Endothelial cell of umbilical vein (primary cell): ENCODE results near the gene PLCH1. TPM values are rescaled to one million over a fixed set of nuclear protein-coding genes. Genes with fewer than 3 reads are reported as not detected.

Experiments used
- BruUV-seq: library from RNA; stranded (reverse); fragments of 400-500 nt; replicated peaks from 2 replicates; lab custom pipeline; 2021; lab: Mats Ljungman, UMichigan
- CTCF ChIA-PET: fragments of 300-600, 350-600 bp; sonication (Branson Sonifier 250); formaldehyde crosslinking; loops from one replicate; lab custom pipeline; 2021; ENCODE audit warnings: antibody characterized with exemption, inconsistent platforms; lab: Charles Lee
- POLR2A ChIA-PET: fragments of 300-600, 350-600 bp; sonication (Branson Sonifier 250); formaldehyde crosslinking; loops from one replicate; lab custom pipeline; 2021; ENCODE audit warnings: antibody characterized with exemption, inconsistent platforms; lab: Charles Lee
- DNase-seq: peaks from one replicate; pipeline ENCODE4 v3.0.0-alpha.2; 2011; ENCODE audit warnings: low read depth, low spot score
- FAIRE-seq: peaks from 2 replicates; lab custom pipeline; 2011; peaks lifted over from hg19 to GRCh38; lab: Jason Lieb, UNC
- H2AFZ ChIP-seq: 2 replicates; pipeline ENCODE4 v1.6.0; 2012; ENCODE audit warnings: low read depth, low read length, control low read depth, inconsistent platforms
- H3K27ac ChIP-seq: 2 replicates; pipeline ENCODE4 v1.5.1; 2011; ENCODE audit warnings: low read depth, mild to moderate bottlenecking, control low read depth, low read length, moderate library complexity; ENCODE audit not compliant: insufficient read depth
- H3K27me3 ChIP-seq, 2 experiments: 2 replicates each; pipeline versions ENCODE4 v1.6.0 to v1.6.1; 2011; ENCODE audit warnings: low read length in 2 of 2, mixed read lengths in 1 of 2; ENCODE audit not compliant: control insufficient read depth in 2 of 2, insufficient read depth in 2 of 2
- H3K36me3 ChIP-seq, 2 experiments: 2 replicates in 1 of 2; 3 replicates in 1 of 2; pipeline ENCODE4 v1.5.1; 2011; ENCODE audit warnings: low read length in 2 of 2, mild to moderate bottlenecking in 1 of 2, moderate library complexity in 1 of 2; ENCODE audit not compliant: control insufficient read depth in 2 of 2, insufficient read depth in 2 of 2; ENCODE audit errors: extremely low read depth in 1 of 2
- H3K4me1 ChIP-seq: 3 replicates; pipeline ENCODE4 v1.5.1; 2011; ENCODE audit warnings: mild to moderate bottlenecking, low read length; ENCODE audit not compliant: control insufficient read depth, insufficient read depth; ENCODE audit errors: extremely low read depth
- H3K4me2 ChIP-seq: 2 replicates; pipeline ENCODE4 v1.6.1; 2011; ENCODE audit warnings: low read length, control low read depth, mixed read lengths; ENCODE audit not compliant: insufficient read depth
- H3K4me3 ChIP-seq, 3 experiments: fragments of 200-600 bp in 1 of 3; sonication (generic), shearing (Covaris generic) in 1 of 3; replicated peaks in 1 of 3; 2 replicates each; pipeline ENCODE4 v1.5.1; 2011 to 2016; ENCODE audit warnings: control low read depth in 3 of 3, low read length in 3 of 3, mild to moderate bottlenecking in 2 of 3, inconsistent platforms in 1 of 3, low read depth in 1 of 3, moderate library complexity in 1 of 3; ENCODE audit not compliant: insufficient read depth in 1 of 3
- H3K79me2 ChIP-seq: 2 replicates; pipeline ENCODE4 v1.6.0; 2012; ENCODE audit warnings: low read length, inconsistent platforms; ENCODE audit not compliant: control insufficient read depth, insufficient read depth
- H3K9ac ChIP-seq: replicated peaks from 2 replicates; pipeline ENCODE3; 2011; ENCODE audit warnings: low read length, control low read depth; ENCODE audit not compliant: insufficient read depth; ENCODE audit errors: extremely low read depth
- H3K9me1 ChIP-seq: replicated peaks from 3 replicates; pipeline ENCODE4 v1.6.0; 2011; ENCODE audit warnings: mild to moderate bottlenecking, low read length; ENCODE audit not compliant: control insufficient read depth, insufficient read depth; ENCODE audit errors: extremely low read depth
- H3K9me3 ChIP-seq: replicated peaks from 2 replicates; pipeline ENCODE4 v1.5.1; 2012; ENCODE audit warnings: low read length, inconsistent platforms; ENCODE audit not compliant: control insufficient read depth, insufficient read depth
- H4K20me1 ChIP-seq: replicated peaks from 2 replicates; pipeline ENCODE3; 2011; ENCODE audit warnings: mild to moderate bottlenecking, low read length; ENCODE audit not compliant: control insufficient read depth, insufficient read depth; ENCODE audit errors: extremely low read depth
- CTCF ChIP-seq, 2 donors: IDR thresholded peaks; 1 replicate in 1 of 2; 2 replicates in 1 of 2; pipeline ENCODE4 v1.5.1; 2011; ENCODE audit warnings: low read length in 2 of 2, mild to moderate bottlenecking in 2 of 2, moderate library complexity in 2 of 2, control low read depth in 1 of 2, inconsistent platforms in 1 of 2, low read depth in 1 of 2; ENCODE audit not compliant: insufficient read depth in 1 of 2; ENCODE audit errors: extremely low read depth in 1 of 2
- EZH2 ChIP-seq: IDR thresholded peaks from 2 replicates; pipeline ENCODE4 v1.6.1; 2012; ENCODE audit warnings: borderline replicate concordance, low read depth, mild to moderate bottlenecking, moderate library complexity, low read length, inconsistent platforms; ENCODE audit not compliant: severe bottlenecking
- FOS ChIP-seq: IDR thresholded peaks from 2 replicates; pipeline ENCODE4 v1.6.1; 2011; ENCODE audit warnings: mild to moderate bottlenecking, low read length, moderate library complexity, borderline replicate concordance; ENCODE audit not compliant: insufficient read depth
- GATA2 ChIP-seq: IDR thresholded peaks from 2 replicates; pipeline ENCODE4 v1.7.0; 2011; ENCODE audit warnings: low read depth, mild to moderate bottlenecking, moderate library complexity, mixed read lengths, low read length; ENCODE audit not compliant: insufficient read length, insufficient read depth
- JUN ChIP-seq: IDR thresholded peaks from 2 replicates; pipeline ENCODE4 v1.6.1; 2011; ENCODE audit warnings: borderline replicate concordance, low read depth; ENCODE audit not compliant: insufficient read length, insufficient read depth
- MAX ChIP-seq: IDR thresholded peaks from 2 replicates; pipeline ENCODE4 v1.6.1; 2011; ENCODE audit not compliant: insufficient read depth, insufficient read length
- MYC ChIP-seq: IDR thresholded peaks from one replicate; pipeline ENCODE4 v1.6.1; 2011; ENCODE audit warnings: mild to moderate bottlenecking, low read depth, low read length
- POLR2A ChIP-seq: IDR thresholded peaks from 2 replicates; pipeline ENCODE4 v1.6.1; 2012; ENCODE audit warnings: low read depth, mild to moderate bottlenecking, control low read depth, low read length
- POLR2AphosphoS5 ChIP-seq: IDR thresholded peaks from 2 replicates; pipeline ENCODE4 v1.6.1; 2012; ENCODE audit warnings: low read depth, mild to moderate bottlenecking, control low read depth, low read length, moderate library complexity; ENCODE audit not compliant: insufficient read depth
- dilution Hi-C: fragments of 300-500 bp; cut with MboI; formaldehyde crosslinking; loops from one replicate; pipeline ENCODE4 v1.15.0; 2019; ENCODE audit warnings: low sequenced_read_pairs; ENCODE audit not compliant: extremely low pct_ligation_motif_present
- intact Hi-C: fragments of 100-400 bp; cut with micrococcal nuclease; formaldehyde crosslinking; loops from one replicate; pipeline ENCODE4 v1.10.0; 2022
- polyA plus RNA-seq, 4 experiments: library from polyadenylated mRNA; depleted of rRNA in 3 of 4; stranded (reverse) in 3 of 4; unstranded in 1 of 4; fragments of >200 nt; gene quantifications; 2 replicates each; pipeline versions ENCODE4 v1.2.1 to v1.2.3, GENCODE V29; 2011 to 2012; ENCODE audit warnings: missing spikeins in 1 of 4
- total RNA-seq: library from RNA; stranded (reverse); gene quantifications from 2 replicates; pipeline ENCODE4 v1.2.3, GENCODE V29; 2021

Gene PLCH1
- total and polyA plus RNA-seq, 2 donors (not counting 3 experiments of a cell fraction or from before 2014, with no cell fraction given), result 0.03 TPM; not detected in 1

DNA sequence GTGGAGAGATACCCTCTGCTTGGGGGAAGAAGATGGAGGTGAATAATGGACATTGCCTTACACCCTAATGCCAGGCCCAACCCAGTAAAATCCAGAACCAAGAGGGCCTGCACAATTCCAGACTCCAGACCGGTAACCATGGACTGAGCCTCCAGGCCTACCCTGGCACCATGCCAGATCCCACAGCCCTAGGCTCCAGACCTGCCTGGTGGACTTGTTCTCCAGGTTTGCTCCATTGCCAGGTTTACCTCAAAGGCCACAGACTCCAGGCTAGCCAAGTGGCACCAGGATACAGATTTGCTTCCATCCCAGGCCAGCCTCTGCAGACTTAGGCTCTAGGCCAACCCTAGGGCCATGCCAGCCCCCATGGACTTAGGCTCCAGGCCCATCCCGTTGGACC is 14.0 kb downstream of the PLCH1 start:
- dilution Hi-C loops, result no loop called here
- no peaks in the 10 kb centered on the region for H3K9me3 ChIP-seq
- no peaks in the 10 kb centered on the region for H3K9me1 ChIP-seq
- FAIRE-seq, result no peak
- TF ChIP-seq JUN (no peak), POLR2AphosphoS5 (no peak), EZH2 (no peak), POLR2A (no peak), FOS (no peak), MYC (no peak), CTCF (IDR thresholded peaks at IDR 0.05; ENCODE audit: extremely low read depth in 1 of 2, insufficient read depth in 1 of 2, low read depth in 1 of 2, low read length in 2 of 2) (no peak), MAX (no peak), GATA2 (no peak)
- no peak overlapping the region for H2AFZ ChIP-seq
- H3K9ac ChIP-seq, result no peak overlapping the region
- no peaks in the 10 kb centered on the region for H4K20me1 ChIP-seq
- H3K4me2 ChIP-seq, result no peak overlapping the region
- ChIA-PET CTCF (no interaction called here), POLR2A (no interaction called here)
- BruUV-seq, result no TSS peak
- no peaks in the 10 kb centered on the region for H3K36me3 ChIP-seq
- no peak for DNase-seq
- no peaks in the 10 kb centered on the region for H3K4me1 ChIP-seq
- no peak overlapping the region for H3K27ac ChIP-seq
- intact Hi-C loops, result no loop called here
- H3K27me3 ChIP-seq, result peaks cover 0 to 3% of the 10 kb centered on the region in 2 experiments
- H3K79me2 ChIP-seq, result no peaks in the 10 kb centered on the region
- no peak overlapping the region for H3K4me3 ChIP-seq
